HG03469 (cell line): ENCODE data around the gene PBX3.
A peak's percentile ranks its signal among the peaks of the same experiment; 100 is the strongest.

Experiments
- ATAC-seq: cut with Tn5 transposase; IDR thresholded peaks from one replicate; pipeline ENCODE4 v1.9.1; 2021; ENCODE audit warnings: mild to moderate bottlenecking, moderate library complexity, moderate number of reproducible peaks; ENCODE audit not compliant: unreplicated experiment

PBX3 gene

DNA sequence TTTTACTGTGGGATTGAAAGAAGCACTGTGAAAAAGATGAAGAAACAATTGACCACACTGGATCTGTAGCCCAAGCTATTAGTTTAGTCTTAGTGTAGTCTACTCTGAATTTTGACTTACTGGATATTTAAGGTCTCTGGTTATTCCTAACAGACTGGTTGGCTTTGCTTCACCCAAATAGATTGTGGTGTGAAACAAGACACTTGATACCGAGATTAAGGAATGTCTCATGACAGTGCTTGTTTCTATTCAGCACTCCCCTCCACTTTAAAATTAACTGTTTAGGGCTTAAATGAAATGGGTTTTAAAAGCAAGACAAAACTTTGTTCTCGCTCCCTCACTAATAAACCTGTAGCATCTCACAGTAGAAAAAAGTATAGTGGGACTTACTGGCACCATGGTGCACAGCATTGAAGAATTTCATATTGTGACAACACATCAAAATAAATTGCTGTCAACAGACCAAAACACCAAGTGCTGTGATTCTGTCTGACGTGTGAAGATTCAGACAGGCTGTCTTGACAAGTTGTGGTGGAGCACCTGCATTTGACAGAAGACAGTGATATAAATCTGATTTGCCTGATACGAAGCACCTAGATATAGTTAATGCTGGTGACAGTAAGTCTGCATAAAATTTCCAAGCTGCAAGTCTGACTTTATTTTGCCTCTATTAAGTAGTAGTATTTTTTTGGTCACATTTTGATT is 73.1 kb downstream of the PBX3 start:
- no peak for ATAC-seq

DNA sequence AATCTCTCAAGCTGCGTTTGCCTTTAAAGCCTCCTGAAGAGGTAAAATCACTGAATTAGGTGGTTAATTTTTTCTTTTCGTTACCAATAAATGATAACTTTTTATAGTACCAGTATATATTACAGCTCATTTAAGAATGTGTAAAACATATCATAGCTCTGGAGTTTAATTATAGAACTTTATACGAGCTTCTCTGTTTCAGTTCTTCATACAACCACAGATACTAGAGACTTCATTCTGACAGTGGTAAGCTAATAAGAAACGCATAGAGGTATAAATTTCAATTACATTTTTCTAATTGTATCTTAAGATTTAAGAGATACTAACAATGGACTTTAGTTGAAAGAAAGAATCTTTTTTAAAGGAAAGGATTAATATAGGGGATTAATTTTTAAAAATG is 73.9 kb downstream of the PBX3 start:
- no peak for ATAC-seq

DNA sequence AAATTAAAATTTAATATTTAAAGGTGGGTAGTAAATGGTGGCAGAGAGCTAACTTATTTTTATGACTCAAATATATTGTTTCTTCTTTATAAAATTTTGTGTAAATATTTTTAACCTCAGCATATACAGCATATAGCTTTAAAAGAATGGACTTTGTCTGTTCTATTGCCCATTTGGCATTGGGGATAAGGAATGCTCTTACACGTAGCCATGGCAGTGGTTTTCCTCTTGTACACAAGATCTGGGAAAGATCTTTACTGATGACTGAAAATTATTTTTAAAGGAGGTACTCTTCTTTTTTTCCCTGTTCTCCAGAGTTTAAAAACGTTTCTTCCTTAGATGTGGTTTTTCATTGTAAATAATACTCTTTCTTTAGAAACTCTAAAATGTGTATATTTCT is 75.0 kb downstream of the PBX3 start:
- no peak for ATAC-seq

DNA sequence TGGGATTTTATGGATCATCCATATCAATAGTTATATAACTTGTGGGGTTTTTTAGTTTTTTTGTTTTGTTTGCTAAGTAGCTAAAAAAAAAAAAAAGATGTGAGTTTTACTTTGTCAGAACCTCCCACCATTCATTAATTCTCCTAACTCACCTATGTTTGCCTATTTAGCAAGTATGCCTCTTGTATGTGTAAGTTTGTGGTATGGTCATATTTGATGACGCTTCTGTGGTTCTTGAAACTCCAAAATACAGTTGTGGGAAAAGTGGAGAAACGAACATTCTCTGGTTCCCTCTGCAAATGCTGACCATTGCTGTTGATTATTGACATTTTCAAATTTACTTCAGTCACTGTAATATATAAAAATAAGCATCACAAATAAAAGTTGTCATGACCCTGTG is 75.7 kb downstream of the PBX3 start:
- ATAC-seq: no peak

DNA sequence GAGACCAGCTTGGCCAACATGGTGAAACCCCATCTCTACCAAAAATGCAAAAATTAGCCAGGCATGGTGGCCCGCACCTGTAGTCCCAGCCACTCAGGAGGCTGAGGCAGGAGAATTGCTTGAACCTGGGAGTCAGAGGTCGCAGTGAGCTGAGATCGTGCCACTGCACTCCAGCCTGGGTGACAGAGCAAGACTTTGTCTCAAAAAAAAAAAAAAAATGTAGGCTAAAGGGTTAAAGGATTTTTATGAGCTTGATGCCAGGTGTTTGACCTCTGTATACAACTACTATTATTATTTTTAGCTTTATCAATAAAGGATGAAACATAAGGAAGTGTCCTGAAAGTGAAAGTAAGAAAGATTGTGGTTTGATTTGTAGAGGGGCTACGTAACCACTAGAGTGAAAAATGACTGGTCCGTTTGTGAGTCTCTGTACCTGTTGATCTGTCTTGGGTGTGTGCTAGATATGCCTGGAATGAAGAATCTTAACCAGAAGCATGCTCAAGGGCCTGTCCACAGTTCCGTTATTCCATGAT is 76.8 kb downstream of the PBX3 start:
- peak; percentile 59 for ATAC-seq

DNA sequence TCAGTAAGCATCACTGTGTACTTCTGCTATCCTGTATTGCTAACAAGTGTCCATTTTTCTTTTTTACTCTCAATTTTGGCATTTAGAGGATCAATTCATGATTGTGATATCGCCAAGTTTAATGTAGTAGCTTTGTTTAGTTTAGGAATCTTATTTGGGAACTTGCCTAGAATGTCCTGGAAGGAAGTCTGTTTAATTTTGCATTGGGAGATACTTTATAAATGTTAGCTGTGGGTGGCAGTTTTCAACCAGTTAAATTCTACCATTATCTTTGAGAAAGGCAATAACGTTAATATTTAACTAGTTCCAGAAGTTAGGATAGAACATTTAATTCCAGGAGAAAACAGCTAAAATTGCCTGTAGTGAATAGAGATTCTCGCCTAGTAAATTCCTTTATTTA is 78.6 kb downstream of the PBX3 start:
- no peak for ATAC-seq

DNA sequence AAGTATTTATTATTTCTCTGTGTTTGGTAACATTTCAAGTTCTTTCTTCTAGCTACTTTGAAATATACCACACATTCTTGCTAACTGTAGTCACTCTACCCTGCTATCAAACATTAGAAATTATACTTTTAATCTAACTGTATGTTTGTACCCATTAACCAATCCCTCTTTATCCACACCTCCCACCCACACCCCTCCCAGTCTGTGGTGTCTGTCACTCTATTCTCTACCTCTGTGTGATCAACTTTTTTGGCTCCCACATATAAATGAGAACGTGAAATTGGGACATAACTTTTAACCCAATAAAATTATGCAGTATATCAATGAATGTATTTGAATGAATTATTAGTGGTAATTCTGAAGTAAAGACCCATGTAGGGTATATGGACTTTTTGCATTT is 79.7 kb downstream of the PBX3 start:
- ATAC-seq: no peak

DNA sequence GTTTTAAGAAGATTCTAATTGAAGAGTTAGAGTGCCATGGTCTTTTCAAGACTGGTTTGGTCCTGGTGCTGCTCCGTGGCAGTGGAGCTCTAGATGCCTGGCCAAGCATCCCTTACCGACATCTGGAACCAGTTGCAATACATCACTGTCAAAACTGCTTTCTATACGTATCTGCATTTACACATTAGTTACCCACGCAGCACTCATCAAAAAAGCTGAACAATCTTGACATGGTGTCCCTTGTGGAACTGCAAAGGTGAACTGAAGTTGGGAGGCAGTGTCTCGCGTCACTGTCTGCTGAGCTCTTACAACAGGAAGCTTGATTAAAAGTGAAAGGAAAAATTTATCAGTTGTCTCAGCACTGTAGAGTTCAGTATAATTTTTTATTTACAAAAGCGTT is 82.6 kb downstream of the PBX3 start:
- ATAC-seq: no peak

DNA sequence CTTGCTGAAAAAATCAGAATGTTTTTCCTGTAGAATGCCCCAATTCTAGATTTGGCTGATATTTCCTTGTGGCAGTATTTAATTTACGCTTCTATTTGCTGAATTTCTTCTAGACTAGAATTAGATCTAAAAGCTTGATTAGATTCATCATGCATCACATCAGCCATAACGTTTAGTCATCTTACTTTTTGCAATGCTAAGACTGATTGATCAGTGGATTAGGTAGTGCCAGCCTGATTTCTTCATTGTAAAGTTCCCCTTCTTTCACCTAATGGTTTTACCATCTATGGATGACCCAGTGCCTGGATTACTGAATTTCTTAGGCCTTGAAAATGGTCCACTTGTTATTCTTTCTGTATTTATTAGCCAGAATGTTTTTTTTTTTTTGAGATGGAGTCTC is 83.9 kb downstream of the PBX3 start:
- ATAC-seq: no peak

DNA sequence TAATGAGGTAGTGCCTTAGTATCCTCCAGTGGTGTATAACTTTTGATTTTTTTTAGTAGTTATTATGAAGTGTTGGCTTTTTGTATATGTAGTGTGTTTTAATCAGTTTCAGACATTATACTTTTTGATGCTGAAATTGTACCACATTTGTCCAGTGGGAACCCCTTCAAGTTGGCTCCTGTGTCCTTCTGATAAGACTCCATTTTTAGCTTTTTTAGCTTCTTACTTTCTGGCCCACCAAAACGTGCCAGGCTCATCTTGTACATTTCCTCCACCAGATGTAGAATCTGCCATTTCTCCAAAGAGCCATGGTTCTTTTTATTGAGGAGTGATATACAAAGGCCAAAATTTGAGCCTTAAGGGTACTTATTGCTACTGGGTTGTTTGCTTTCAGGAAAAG is 84.4 kb downstream of the PBX3 start:
- no peak for ATAC-seq

DNA sequence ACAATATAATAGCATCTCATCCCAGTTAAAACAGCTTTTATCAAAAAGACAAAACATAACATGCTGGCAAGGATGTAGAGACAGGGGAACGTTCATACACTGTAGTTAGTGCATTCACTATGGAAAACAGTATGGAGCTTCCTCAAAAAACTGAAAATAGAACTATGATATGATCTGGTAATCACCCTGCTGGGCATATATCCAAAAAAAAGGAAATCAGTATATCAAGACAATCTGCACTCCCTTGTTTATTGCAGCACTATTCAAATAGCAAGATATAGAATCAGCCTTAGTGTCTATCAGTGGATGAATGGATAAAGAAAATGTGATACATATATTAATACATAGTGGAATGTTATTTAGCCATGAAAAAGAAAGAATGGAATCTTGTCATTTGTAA is 88.5 kb downstream of the PBX3 start:
- no peak for ATAC-seq

DNA sequence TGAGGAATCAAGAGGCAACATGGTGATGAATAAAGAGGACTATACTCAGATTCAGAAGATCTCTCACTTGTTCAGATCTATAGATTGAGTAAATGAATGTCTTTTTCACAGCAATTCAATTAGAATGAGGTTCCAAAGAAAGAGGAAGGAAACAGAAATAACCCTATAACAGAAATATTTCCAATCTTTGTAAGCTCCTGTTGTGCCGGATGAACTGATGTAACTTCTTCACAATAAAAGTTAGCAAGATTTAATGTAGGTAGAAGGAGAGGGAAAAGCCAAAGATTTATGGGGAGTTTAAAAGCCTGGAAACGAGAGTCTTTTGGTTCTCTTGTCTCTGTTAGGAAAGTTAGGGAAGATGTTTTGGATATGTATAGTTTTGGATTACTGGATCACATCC is 92.1 kb downstream of the PBX3 start:
- no peak for ATAC-seq

DNA sequence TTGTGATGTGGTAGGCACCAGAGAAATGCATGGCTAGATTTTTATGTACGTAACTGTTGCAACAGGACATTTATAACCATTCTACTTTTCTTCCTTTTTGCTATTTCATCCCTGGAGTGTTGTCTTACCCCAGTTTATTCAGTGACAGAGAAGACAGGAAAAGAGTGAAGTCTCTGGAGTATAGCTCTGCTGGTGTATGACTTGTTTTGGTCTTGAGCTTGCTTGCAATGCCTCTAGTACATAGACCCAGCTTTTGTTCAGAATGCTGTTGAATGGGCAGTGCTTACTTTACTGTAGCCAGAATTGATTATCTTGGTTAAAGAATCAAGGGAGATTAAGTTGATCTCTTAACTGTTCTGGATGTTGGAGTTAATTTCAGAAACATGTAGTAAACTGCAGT is 94.3 kb downstream of the PBX3 start:
- ATAC-seq: no peak

DNA sequence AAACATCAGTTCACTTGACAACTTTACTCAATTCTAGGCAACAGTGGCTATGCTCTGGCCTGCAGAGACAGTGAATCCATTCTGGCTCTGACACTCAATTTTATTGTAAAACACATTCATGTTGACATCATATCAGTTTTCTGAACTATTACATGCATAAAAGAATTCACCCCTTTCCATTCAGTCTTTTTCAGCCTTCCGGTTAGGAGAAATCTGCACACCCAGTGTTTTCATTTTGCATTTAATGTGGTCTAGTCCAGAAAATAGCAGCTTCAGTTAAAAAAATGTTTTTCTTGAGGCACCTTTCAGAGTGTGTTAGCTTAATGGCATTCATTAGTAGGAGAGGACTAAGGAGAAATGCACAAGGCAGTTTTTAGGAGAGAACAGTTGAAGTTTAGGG is 95.1 kb downstream of the PBX3 start:
- no peak for ATAC-seq

DNA sequence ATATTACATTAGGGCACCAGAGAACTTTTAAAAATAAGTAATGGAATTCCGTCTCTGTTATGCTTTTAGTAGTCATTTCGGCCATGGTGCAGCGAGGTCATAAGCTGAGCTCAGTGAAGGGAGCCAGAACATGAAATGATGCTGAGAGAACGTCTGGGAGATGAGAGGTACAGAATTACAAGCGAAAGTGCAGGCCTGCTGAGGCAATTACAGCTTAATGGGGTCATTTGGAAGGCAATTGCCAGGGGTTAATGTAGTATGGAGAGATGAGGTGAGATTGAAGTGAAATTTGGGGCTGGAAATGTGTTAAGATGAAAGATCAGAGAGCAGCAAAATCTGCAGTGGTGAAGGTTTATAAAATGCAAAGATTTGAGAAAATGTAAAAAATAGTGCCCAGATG is 96.5 kb downstream of the PBX3 start:
- ATAC-seq: no peak

DNA sequence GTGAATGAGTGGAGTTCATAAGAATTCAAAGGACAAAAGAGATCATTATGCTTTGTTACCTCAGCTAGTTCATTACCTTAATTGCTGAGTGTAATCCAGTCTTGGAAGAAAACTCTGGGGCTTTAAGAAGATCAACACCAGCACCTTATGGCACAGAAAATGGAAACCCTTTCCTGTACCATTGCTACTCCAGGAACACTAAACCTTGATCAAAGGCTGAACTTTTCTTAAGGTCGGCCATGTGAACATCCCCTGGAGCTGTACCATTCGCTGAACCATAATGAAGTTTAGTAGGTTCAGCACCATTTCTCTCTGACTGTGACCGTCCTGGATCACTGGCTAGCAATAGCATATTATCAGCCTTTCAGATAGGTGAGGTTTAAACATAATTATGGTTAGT is 97.4 kb downstream of the PBX3 start:
- ATAC-seq: no peak

DNA sequence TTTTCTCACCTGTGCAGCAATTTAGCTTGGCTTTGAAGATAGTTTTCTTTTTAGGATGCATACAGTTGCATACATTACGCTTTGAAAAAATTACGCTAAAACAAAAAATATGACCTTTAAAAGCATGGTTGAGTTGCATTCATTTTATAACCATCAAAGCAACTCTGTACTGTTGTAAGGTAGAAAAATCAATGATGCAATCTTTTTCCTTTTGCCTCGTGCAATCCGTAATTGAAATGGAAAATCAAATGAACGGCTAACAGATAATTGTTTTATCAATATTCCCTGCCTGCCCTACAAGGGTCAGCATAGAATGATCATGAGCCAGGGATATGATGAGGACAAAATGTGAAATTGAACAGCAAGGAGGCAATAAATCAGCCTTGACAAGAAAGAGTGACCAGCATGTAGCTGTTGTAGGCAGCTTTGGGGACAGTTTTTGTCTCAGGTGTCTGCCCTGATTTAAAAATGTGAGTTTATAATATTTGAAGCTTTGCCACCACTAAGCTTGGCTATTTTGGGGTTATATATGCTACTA is 98.2 kb downstream of the PBX3 start:
- no peak for ATAC-seq

DNA sequence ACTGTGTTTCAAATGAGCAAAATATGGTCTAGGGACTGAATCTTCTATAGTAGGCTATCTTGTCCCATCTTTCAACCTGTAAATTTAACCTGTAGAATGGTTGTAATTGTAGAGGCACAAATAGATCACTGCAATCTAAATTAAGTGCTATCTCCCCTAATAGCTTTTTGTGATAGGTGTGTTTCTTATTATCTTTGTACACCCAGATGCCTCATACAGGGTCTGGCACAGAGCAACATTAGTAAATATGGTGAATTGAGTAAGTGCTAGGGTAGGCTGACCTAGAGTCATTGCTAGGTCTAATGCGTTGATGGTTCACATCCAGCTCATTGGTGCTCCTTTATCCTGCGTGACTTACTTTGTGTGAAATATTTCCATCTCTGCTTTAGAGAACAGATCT is 100.6 kb downstream of the PBX3 start:
- no peak for ATAC-seq

DNA sequence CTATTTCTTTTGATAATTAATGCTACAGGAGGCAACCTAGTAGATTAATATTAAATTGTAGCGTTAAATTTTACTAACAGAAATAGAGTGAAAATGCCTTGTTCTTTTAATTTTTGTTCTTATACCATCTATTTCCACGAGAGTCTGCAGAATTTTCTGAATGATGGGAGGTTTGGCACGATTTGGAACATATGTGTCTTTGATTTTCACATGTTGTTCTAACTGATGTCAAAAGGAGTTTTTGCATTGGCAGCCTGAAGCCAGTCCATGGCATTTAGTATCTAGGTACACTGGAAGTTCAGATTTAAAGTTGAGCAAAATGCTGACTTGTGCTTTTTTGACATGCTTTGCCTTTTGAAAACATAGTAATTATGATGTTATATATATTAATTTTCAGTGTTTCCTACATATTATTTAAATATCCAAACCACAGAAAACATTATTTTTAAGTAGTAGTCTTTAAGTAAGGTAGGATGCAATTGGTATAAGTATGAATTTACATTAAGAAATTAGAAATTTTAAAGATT is 103.0 kb downstream of the PBX3 start:
- ATAC-seq: no peak

DNA sequence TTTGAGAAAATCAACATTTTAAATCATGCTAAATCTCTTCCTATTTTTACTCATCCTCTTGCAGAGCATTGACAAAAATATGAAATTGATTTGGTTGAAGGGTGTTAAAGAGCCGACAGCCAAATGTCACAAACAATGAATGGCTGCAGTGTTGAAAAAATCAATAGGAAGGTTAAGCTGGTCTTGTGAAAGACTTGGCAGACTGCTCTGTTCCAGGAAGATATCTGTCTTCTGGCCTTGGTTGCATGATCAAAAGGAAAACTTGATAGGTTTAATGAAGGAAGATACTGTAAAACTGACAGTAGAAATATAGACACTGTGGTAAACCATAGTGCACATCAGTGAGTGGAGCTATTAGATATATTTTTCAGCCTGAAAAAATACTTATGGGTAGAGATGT is 103.6 kb downstream of the PBX3 start:
- no peak for ATAC-seq

DNA sequence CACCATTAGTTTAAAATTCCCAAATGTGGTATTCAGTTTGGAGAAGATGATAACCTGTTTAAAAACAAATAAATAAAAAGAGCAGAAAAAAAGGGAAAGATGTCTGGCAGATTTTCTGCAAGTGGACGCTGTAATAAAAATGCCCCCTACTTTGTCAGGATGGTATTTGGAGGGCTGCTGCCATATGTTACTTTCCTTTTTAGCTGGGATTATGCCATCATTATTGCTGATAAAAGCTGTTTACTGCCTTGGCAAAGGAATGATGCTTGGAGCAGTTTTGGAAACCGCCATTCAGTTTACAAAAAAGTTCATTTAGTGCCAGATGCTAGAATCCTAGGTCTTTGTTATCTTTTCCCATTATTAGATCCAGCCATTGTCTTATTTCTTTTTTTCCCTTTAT is 104.8 kb downstream of the PBX3 start:
- ATAC-seq: no peak

DNA sequence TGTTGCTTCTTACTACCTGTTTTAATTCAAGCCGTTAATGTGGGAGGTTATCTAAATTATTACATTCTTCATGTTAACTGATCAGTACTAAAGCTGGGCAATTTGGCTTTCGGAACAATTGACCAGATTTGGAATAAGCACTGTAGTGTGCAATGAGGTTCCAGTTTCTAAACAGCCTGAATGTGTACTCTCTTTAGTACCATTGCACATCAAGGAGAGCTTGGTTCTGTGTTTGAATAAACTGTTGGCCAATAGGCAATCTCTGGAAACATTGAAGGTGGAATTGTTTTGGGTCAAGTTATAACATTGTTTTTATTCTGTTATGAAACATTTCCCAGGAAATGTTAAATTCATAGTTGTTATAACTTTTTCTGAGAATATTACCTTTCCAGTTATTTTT is 105.2 kb downstream of the PBX3 start:
- ATAC-seq: no peak
